ENCODE measurements around the gene PFDN4.

- TF ChIP-seq CTCF (IDR thresholded peaks at IDR 0.05) = no peak
- TF ChIP-seq POLR2A (IDR thresholded peaks at IDR 0.05) = no peak
These were observed 3.8 kb upstream of the PFDN4 start for GRCh38 chr20:54204063-54204462.
